A549 treated with Hydrocortisone at 1 μM for 4 hours (cell line): ENCODE data around the gene SMARCAL1. TPM values are rescaled to one million over a fixed set of nuclear protein-coding genes. Genes with fewer than 3 reads are reported as not detected.

Experiments
- total RNA-seq: library from RNA; stranded (reverse); fragments of 200-300 nt; extraction: Qiagen RNA extraction; gene quantifications from 5 replicates; pipeline ENCODE4 v1.2.3, GENCODE V29; 2022

The SMARCAL1 gene
- 13.9 to 16.6 TPM (median 15.7 TPM) in 5 replicates for total RNA-seq

GRCh38 chr2:216412022-216412999, at the start of gene SMARCAL1:
Gene SMARCAL1 (plus strand): TSS chr2:216412484. CDS start chr2:216414705, 2,221 bp downstream.

GRCh38 chr2:216371721-216372702, 40.3 kb upstream of the SMARCAL1 start, which contains the start of gene MARCHF4:
Gene MARCHF4 (minus strand): TSS chr2:216372483. CDS start chr2:216370260, 2,223 bp downstream.

GRCh38 chr2:216498379-216499352, 86.4 kb downstream of the SMARCAL1 start, which contains the start of gene RPL37A:
Gene RPL37A (plus strand): TSS chr2:216498844. CDS start chr2:216498875, 31 bp downstream.

Other genes starting within 250 kb of the SMARCAL1 start
- 23.4 to 28.5 TPM (median 26.3 TPM) in 5 replicates for gene MARCHF4, start 40.0 kb upstream of the SMARCAL1 start, total RNA-seq
- 4,231 to 5,607 TPM (median 5,211 TPM) in 5 replicates for gene RPL37A, start 86.4 kb downstream of the SMARCAL1 start, total RNA-seq
- 64.8 to 96.2 TPM (median 86.6 TPM) in 5 replicates for gene IGFBP2, start 220.9 kb downstream of the SMARCAL1 start, total RNA-seq